Smooth muscle cell (in vitro differentiated cells): ENCODE measurements around the gene OR10A6. TPM values are rescaled to one million over a fixed set of nuclear protein-coding genes. Genes with fewer than 3 reads are reported as not detected.

ENCODE experiments used
- DNase-seq: peaks from one replicate; lab custom pipeline; 2025; ENCODE audit not compliant: unreplicated experiment; lab: John Stamatoyannopoulos, UW
- H2AFZ ChIP-seq: fragments of 200-600 bp; sonication (generic); 2 replicates; pipeline ENCODE4 v1.6.0; 2016; ENCODE audit warnings: antibody characterized with exemption, low read depth, mild to moderate bottlenecking
- H3F3A ChIP-seq: fragments of 200-600 bp; sonication (generic); 2 replicates; pipeline ENCODE4 v1.6.0; 2017; ENCODE audit warnings: antibody characterized with exemption, low read depth
- H3K27ac ChIP-seq: fragments of 200-600 bp; sonication (generic); 2 replicates; pipeline ENCODE4 v1.5.1; 2016; ENCODE audit warnings: low read depth, mild to moderate bottlenecking
- H3K27me3 ChIP-seq: fragments of 200-600 bp; sonication (generic); 2 replicates; pipeline ENCODE4 v1.6.1; 2016; ENCODE audit warnings: low read depth, mild to moderate bottlenecking
- H3K36me3 ChIP-seq: fragments of 200-600 bp; sonication (generic); 2 replicates; pipeline ENCODE4 v1.5.1; 2016; ENCODE audit warnings: low read depth
- H3K4me1 ChIP-seq: fragments of 200-600 bp; sonication (generic); 2 replicates; pipeline ENCODE4 v1.5.1; 2016; ENCODE audit warnings: low read depth
- H3K4me2 ChIP-seq: fragments of 200-600 bp; sonication (generic); 2 replicates; pipeline ENCODE4 v1.6.0; 2016; ENCODE audit warnings: mild to moderate bottlenecking
- H3K4me3 ChIP-seq: fragments of 200-600 bp; sonication (generic); 2 replicates; pipeline ENCODE4 v1.5.1; 2016; ENCODE audit warnings: mild to moderate bottlenecking
- H3K79me2 ChIP-seq: fragments of 200-600 bp; sonication (generic); 2 replicates; pipeline ENCODE4 v1.6.0; 2016; ENCODE audit warnings: low read depth, mild to moderate bottlenecking
- H3K9ac ChIP-seq: fragments of 200-600 bp; sonication (generic); 2 replicates; pipeline ENCODE4 v1.6.0; 2016; ENCODE audit warnings: low read depth
- H3K9me3 ChIP-seq: fragments of 200-600 bp; sonication (generic); replicated peaks from 2 replicates; pipeline ENCODE4 v1.5.1; 2016; ENCODE audit warnings: low read depth
- H4K20me1 ChIP-seq: fragments of 200-600 bp; sonication (generic); 2 replicates; pipeline ENCODE4 v1.6.0; 2016; ENCODE audit warnings: low read depth
- CTCF ChIP-seq: fragments of 200-600 bp; sonication (generic); IDR thresholded peaks from 2 replicates; pipeline ENCODE4 v1.5.1; 2017; ENCODE audit warnings: borderline replicate concordance, mild to moderate bottlenecking, antibody characterized with exemption; ENCODE audit not compliant: insufficient read depth, poor library complexity, severe bottlenecking
- WGBS: methylation state at CpG from one replicate; pipeline ENCODE4 v1.1.7; 2016; ENCODE audit warnings: low lambda C conversion rate; 5-methylcytosine and 5-hydroxymethylcytosine counted together
- polyA plus RNA-seq: library from polyadenylated mRNA; unstranded; fragments of >200 nt; fragmentation: Nextera tagmentation; extraction: Ambion mirVana; gene quantifications from 2 replicates; pipeline ENCODE4 v1.2.1, GENCODE V29; 2016
- total RNA-seq: library from RNA; depleted of rRNA; stranded (reverse); fragments of >200 nt; gene quantifications from 2 replicates; pipeline ENCODE4 v1.2.3, GENCODE V29; 2014

OR10A6 gene
- total and polyA plus RNA-seq, 2 experiments from 2014 or later: 0.31 TPM; not detected in 1

- 77% methylated on average over 2 of the region's 2 CpGs for WGBS
- no peak overlapping the region for H3K9ac ChIP-seq
- H3K4me3 ChIP-seq: no peak overlapping the region
- no peaks in the 10 kb centered on the region for H3K36me3 ChIP-seq
- H3K4me1 ChIP-seq: no peaks in the 10 kb centered on the region
- H2AFZ ChIP-seq: no peak overlapping the region
- no peaks in the 10 kb centered on the region for H3K27me3 ChIP-seq
- H3K9me3 ChIP-seq: no peaks in the 10 kb centered on the region
- DNase-seq: no peak
- H3K79me2 ChIP-seq: no peaks in the 10 kb centered on the region
- TF ChIP-seq CTCF: no peak
- no peaks in the 10 kb centered on the region for H3F3A ChIP-seq
- H3K27ac ChIP-seq: no peak overlapping the region
- H3K4me2 ChIP-seq: no peak overlapping the region
- H4K20me1 ChIP-seq: no peaks in the 10 kb centered on the region
These were observed 12.9 kb downstream of the OR10A6 start for GRCh38 chr11:7918141-7918540.

- no peak for DNase-seq
- no peaks in the 10 kb centered on the region for H3F3A ChIP-seq
- H3K27me3 ChIP-seq: no peaks in the 10 kb centered on the region
- TF ChIP-seq CTCF: no peak
- H3K27ac ChIP-seq: no peak overlapping the region
- H3K36me3 ChIP-seq: no peaks in the 10 kb centered on the region
- H3K9me3 ChIP-seq: no peaks in the 10 kb centered on the region
- no peaks in the 10 kb centered on the region for H4K20me1 ChIP-seq
- peak overlapping the region; percentile 26 for H3K4me2 ChIP-seq
- no peak overlapping the region for H2AFZ ChIP-seq
- no peak overlapping the region for H3K4me3 ChIP-seq
- peaks cover 22% of the 10 kb centered on the region for H3K4me1 ChIP-seq
- H3K9ac ChIP-seq: no peak overlapping the region
- H3K79me2 ChIP-seq: no peaks in the 10 kb centered on the region
These were observed 20.1 kb downstream of the OR10A6 start for GRCh38 chr11:7911011-7911410.

GRCh38 chr11:7910286-7910788 is 20.7 kb downstream of the OR10A6 start:
- DNase-seq: no peak
- TF ChIP-seq CTCF: no peak
- no peaks in the 10 kb centered on the region for H3K36me3 ChIP-seq
- H4K20me1 ChIP-seq: no peaks in the 10 kb centered on the region
- H3K4me1 ChIP-seq: peaks cover 27% of the 10 kb centered on the region
- H3K4me2 ChIP-seq: peak overlapping the region; percentile 26
- H3K9ac ChIP-seq: no peak overlapping the region
- 37% methylated on average over 2 of the region's 2 CpGs for WGBS
- no peak overlapping the region for H3K27ac ChIP-seq
- no peaks in the 10 kb centered on the region for H3K9me3 ChIP-seq
- no peaks in the 10 kb centered on the region for H3F3A ChIP-seq
- H3K27me3 ChIP-seq: no peaks in the 10 kb centered on the region
- H3K4me3 ChIP-seq: no peak overlapping the region
- no peaks in the 10 kb centered on the region for H3K79me2 ChIP-seq
- H2AFZ ChIP-seq: no peak overlapping the region

- Histone ChIP-seq H3K9ac (no peak overlapping the region), H3K27me3 (no peaks in the 10 kb centered on the region), H3K4me2 (no peak overlapping the region), H3K4me1 (peaks cover 30% of the 10 kb centered on the region), H2AFZ (no peak overlapping the region), H3F3A (no peaks in the 10 kb centered on the region), H3K4me3 (no peak overlapping the region), H3K79me2 (no peaks in the 10 kb centered on the region), H4K20me1 (no peaks in the 10 kb centered on the region), H3K36me3 (no peaks in the 10 kb centered on the region), H3K9me3 (no peaks in the 10 kb centered on the region), H3K27ac (no peak overlapping the region)
- TF ChIP-seq CTCF: no peak
- WGBS: 7% methylated on average over 2 of the region's 2 CpGs
- DNase-seq: no peak
These were observed 21.3 kb downstream of the OR10A6 start for GRCh38 chr11:7909585-7910285.
